ENCODE data around the gene IGFALS.

The IGFALS gene

GRCh38 chr16:1774448-1774780 is 19.1 kb downstream of the IGFALS start:
- no peak for DNase-seq
- peaks cover 23 to 50% (median 42%) of the 10 kb centered on the region in 3 donors for H3K36me3 ChIP-seq
- H3K4me3 ChIP-seq, result peak overlapping the region; percentile 87 to 99
- H3K27me3 ChIP-seq, result no peaks in the 10 kb centered on the region
- H3K27ac ChIP-seq, result peak overlapping the region; percentile 85 to 95
- TF ChIP-seq, protein P1, sequence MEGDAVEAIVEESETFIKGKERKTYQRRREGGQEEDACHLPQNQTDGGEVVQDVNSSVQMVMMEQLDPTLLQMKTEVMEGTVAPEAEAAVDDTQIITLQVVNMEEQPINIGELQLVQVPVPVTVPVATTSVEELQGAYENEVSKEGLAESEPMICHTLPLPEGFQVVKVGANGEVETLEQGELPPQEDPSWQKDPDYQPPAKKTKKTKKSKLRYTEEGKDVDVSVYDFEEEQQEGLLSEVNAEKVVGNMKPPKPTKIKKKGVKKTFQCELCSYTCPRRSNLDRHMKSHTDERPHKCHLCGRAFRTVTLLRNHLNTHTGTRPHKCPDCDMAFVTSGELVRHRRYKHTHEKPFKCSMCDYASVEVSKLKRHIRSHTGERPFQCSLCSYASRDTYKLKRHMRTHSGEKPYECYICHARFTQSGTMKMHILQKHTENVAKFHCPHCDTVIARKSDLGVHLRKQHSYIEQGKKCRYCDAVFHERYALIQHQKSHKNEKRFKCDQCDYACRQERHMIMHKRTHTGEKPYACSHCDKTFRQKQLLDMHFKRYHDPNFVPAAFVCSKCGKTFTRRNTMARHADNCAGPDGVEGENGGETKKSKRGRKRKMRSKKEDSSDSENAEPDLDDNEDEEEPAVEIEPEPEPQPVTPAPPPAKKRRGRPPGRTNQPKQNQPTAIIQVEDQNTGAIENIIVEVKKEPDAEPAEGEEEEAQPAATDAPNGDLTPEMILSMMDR (IDR thresholded peaks at IDR 0.05), result no peak
- intact Hi-C loops (cut with DNase I; ENCODE audit: low total_unique reads), result no loop called here
- H3K4me1 ChIP-seq, result peaks cover 0 to 55% (median 33%) of the 10 kb centered on the region in 4 donors
- no peaks in the 10 kb centered on the region for H3K9me3 ChIP-seq

- Histone ChIP-seq H3K27ac (peak overlapping the region; percentile 85 to 95), H3K4me3 (peak overlapping the region; percentile 87 to 99), H3K27me3 (no peaks in the 10 kb centered on the region), H3K4me1 (peaks cover 0 to 57% (median 35%) of the 10 kb centered on the region in 4 donors), H3K9me3 (no peaks in the 10 kb centered on the region), H3K36me3 (peaks cover 23 to 50% (median 39%) of the 10 kb centered on the region in 3 donors)
- intact Hi-C loops (cut with DNase I; ENCODE audit: low total_unique reads), result no loop called here
- DNase-seq, result no peak
- TF ChIP-seq, protein P1 (IDR thresholded peaks at IDR 0.05), result no peak
Measured at GRCh38 chr16:1773703-1774447, 19.6 kb downstream of the IGFALS start.

DNA sequence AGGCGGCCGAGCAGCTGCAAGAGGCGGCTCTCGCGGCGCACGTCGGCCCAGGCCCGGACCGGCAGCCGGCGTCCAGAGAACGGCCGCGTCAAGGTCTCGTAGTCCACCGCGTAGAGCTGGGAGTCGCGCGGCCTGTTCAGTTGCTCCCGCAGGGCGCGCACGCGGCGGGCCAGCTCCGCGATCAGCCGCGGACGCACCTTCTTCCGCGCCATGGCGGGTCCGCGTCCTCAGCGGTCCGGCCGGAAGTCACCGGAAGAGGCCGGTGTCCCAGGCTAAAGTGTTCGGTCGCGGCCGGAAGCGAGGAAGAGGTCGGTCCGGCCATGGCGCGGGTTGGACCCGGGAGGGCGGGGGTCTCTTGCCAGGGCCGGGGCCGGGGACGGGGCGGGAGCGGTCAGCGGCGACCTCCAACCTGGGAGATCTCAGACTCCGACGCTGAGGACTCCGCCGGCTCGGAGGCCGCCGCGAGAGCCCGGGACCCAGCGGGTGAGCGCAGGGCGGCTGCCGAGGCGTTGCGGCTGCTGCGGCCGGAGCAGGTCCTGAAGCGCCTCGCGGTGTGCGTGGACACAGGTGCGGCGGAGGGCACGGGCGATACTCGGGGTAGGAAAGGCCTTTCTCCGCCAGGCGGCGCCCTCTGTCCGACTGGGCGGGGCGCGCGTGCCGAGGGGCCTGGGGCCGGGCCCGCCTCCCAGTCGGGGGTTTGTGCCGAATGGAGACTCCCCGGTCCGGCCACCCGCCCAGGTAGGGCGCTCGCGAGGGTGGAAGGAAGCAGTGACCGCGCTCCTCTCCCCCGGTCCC is 20.4 kb downstream of the IGFALS start, which contains the start of gene MRPS34:
Gene MRPS34, minus strand, starts transcription at position 227 of the 795 bp plus-strand sequence. Its CDS starts 15 bp downstream, at position 212.
- H3K27ac ChIP-seq, result peak within 1 kb of the TSS; percentile 85 to 95
- H3K9me3 ChIP-seq, result no peaks in the 10 kb centered on the region
- intact Hi-C loops (cut with DNase I; ENCODE audit: low total_unique reads), result no loop called here
- TF ChIP-seq, protein P1 (IDR thresholded peaks at IDR 0.05), result peak; percentile 58 to 63
- H3K36me3 ChIP-seq, result peaks cover 23 to 50% (median 40%) of the 10 kb centered on the region in 3 donors
- peak; percentile 77 to 87 for DNase-seq
- peaks cover 0 to 56% (median 35%) of the 10 kb centered on the region in 4 donors for H3K4me1 ChIP-seq
- peak within 1 kb of the TSS; percentile 87 to 99 for H3K4me3 ChIP-seq
- H3K27me3 ChIP-seq, result no peaks in the 10 kb centered on the region

DNA sequence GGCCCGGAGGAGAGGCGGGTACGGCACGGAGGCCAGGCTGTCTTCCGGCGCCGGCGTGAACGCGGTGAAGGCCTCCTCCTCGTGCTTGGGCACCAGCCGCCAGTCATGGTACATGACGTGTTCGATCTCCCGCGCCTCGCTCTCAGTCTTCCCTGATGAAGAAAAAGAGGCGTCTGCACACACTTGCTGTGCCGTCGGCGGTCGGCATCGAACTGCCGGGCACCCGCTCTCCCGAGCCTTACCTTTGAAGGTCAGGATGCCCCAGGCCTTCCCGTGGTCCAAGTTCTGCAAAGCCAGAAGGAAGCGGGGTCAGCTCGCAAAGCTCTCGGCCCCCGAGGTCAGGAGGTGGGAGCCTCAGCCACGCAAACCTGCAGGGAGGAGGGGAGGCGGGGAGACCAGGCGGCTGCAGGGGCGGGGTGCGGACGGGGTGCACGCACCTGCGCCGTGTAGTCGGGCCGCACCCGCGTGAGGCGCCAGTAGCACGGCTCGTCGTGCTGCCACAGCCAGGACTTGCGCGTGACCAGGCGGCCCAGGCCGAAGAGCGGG is 21.1 kb downstream of the IGFALS start, which contains the start of gene EME2:
Gene EME2, plus strand, starts transcription at position 449 of the 546 bp plus-strand sequence. CDS start 418 bp downstream, outside the sequence.
- TF ChIP-seq, protein P1 (IDR thresholded peaks at IDR 0.05), result no peak
- peaks cover 0 to 56% (median 35%) of the 10 kb centered on the region in 4 donors for H3K4me1 ChIP-seq
- no peaks in the 10 kb centered on the region for H3K27me3 ChIP-seq
- peak within 1 kb of the TSS; percentile 87 to 99 for H3K4me3 ChIP-seq
- peaks cover 23 to 50% (median 40%) of the 10 kb centered on the region in 3 donors for H3K36me3 ChIP-seq
- H3K9me3 ChIP-seq, result no peaks in the 10 kb centered on the region
- intact Hi-C loops (cut with DNase I; ENCODE audit: low total_unique reads), result no loop called here
- DNase-seq, result no peak
- peak within 1 kb of the TSS; percentile 85 to 95 for H3K27ac ChIP-seq

GRCh38 chr16:1771864-1772361 is 21.6 kb downstream of the IGFALS start:
- Histone ChIP-seq H3K36me3 (peaks cover 24 to 50% (median 40%) of the 10 kb centered on the region in 3 donors), H3K4me1 (peaks cover 0 to 61% (median 35%) of the 10 kb centered on the region in 4 donors), H3K9me3 (no peaks in the 10 kb centered on the region), H3K4me3 (peak overlapping the region; percentile 87 to 99), H3K27me3 (no peaks in the 10 kb centered on the region), H3K27ac (peak overlapping the region; percentile 85 to 95)
- TF ChIP-seq, protein P1 (IDR thresholded peaks at IDR 0.05), result no peak
- no peak for DNase-seq
- intact Hi-C loops (cut with DNase I; ENCODE audit: low total_unique reads), result no loop called here

Data from tibial artery (tissue), 4 donors.